HUES6 (cell line): ENCODE results near the gene NLE1.
A peak's percentile ranks its signal among the peaks of the same experiment; 100 is the strongest.
"Not testable (repeated sequence)": the region's sequence is repeated elsewhere in the genome, so short reads cannot be mapped to it uniquely, and the experiment has no call there.

Source experiments
- H3K27ac ChIP-seq: 2 replicates; pipeline ENCODE4 v1.7.0; 2013; ENCODE audit warnings: low read depth, mild to moderate bottlenecking, low read length, inconsistent platforms
- H3K27me3 ChIP-seq: 2 replicates; pipeline ENCODE4 v1.6.1; 2013; ENCODE audit warnings: low read length; ENCODE audit not compliant: control insufficient read depth, insufficient read depth
- H3K36me3 ChIP-seq: 2 replicates; pipeline ENCODE4 v1.6.1; 2013; ENCODE audit warnings: low read length; ENCODE audit not compliant: control insufficient read depth, insufficient read depth
- H3K4me1 ChIP-seq: 2 replicates; pipeline ENCODE4 v1.6.1; 2013; ENCODE audit warnings: low read length; ENCODE audit not compliant: control insufficient read depth, insufficient read depth
- H3K4me3 ChIP-seq: 2 replicates; pipeline ENCODE4 v1.5.1; 2013; ENCODE audit warnings: low read depth, low read length
- H3K9ac ChIP-seq: one replicate; pipeline ENCODE4 v1.6.1; 2013; ENCODE audit warnings: mild to moderate bottlenecking, low read length
- H3K9me3 ChIP-seq: 2 replicates; pipeline ENCODE4 v1.6.1; 2013; ENCODE audit warnings: low read depth, low read length; ENCODE audit not compliant: control insufficient read depth, insufficient read depth

NLE1 gene

DNA sequence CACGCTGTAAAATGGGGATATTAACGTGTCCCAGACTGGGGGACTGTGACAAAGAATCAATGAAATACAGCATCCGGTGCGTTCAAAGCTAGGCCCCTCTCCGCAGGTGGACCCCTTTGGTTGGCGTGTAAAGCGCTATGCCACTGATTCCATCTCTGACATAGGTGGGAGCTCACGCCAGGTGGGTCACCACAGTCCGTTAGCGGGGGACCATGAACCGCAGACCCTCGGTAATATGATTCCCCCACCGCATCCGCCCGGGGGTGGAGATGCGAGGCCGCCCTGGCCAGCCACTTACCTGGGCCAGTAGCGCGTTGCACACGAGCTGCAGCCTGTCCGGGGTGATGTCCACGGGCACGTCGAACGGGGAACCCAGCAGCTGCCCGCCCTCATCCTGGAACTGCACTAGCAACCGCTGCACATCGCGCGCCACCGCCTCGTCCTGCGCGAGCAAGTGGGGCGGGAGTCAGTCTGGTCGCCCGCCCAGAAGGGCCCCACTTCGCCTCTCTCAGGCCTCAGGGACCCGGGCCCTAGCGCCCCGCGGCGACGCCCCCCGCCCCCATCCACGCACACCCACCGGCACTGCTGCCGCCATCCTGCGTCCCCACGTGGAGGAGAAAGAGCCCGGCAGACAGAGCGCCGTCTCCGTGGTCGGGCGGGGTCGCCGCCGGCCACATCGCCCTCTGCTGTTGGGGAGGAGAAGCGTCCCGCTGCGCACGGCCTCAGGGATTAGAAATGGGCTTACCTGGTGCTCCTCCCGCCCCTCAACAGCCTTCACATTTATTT lies at the start of gene NLE1:
Gene NLE1 (minus strand): TSS at position 623 of the 786 bp plus-strand sequence. CDS start 28 bp downstream, at position 595.
- Histone ChIP-seq H3K4me1 (no peaks in the 10 kb centered on the region), H3K27me3 (no peaks in the 10 kb centered on the region), H3K9ac (peak within 1 kb of the TSS; percentile 97), H3K9me3 (no peaks in the 10 kb centered on the region), H3K4me3 (peak within 1 kb of the TSS; percentile 95), H3K36me3 (peaks cover 31% of the 10 kb centered on the region), H3K27ac (peak within 1 kb of the TSS; percentile 39; the same call in 1 of the 2 replicates)

DNA sequence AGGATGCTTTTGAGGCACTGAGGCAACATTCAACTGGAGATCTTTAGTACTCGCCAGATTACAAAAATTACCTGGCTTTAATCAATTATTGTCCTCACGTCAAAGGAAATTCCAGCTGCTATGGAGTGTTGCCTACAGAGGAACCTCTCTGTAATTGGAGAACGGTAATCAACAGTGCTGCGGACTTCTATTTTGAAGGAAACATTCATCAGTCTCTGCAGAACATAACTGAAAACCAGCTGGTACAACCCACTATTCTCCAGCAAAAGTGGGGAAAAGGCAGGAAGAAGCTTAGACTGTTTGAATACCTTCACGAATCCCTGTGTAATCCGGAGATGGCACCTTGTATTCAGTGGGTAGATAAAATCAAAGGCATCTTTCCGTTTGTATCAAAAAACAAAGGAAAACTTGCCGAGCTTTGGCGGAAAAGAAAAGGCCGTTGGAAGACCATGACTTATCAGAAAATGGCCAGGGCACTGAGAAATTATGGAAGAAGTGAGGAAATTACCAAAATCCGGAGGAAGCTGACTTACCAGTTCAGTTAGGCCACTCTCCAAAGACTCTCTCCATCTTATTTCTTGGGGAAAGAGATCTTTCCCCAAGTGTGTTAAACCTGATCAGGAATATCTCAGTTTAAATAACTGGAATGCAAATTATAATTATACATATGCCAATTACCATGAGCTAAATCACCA lies 49.0 kb upstream of the NLE1 start:
- no peak overlapping the region for H3K4me3 ChIP-seq
- no peak overlapping the region for H3K27ac ChIP-seq
- H3K27me3 ChIP-seq, result no peaks in the 10 kb centered on the region

GRCh38 chr17:35189291-35189690 lies 47.2 kb upstream of the NLE1 start:
- Histone ChIP-seq H3K9ac (no peak overlapping the region), H3K4me3 (no peak overlapping the region), H3K36me3 (no peaks in the 10 kb centered on the region), H3K27me3 (no peaks in the 10 kb centered on the region), H3K27ac (no peak overlapping the region), H3K9me3 (no peaks in the 10 kb centered on the region), H3K4me1 (no peaks in the 10 kb centered on the region)

More for the DNA sequence above, 49.0 kb upstream of the NLE1 start:
- Histone ChIP-seq H3K9ac (no peak overlapping the region), H3K4me1 (no peaks in the 10 kb centered on the region), H3K36me3 (no peaks in the 10 kb centered on the region), H3K9me3 (peaks cover 3% of the 10 kb centered on the region)

DNA sequence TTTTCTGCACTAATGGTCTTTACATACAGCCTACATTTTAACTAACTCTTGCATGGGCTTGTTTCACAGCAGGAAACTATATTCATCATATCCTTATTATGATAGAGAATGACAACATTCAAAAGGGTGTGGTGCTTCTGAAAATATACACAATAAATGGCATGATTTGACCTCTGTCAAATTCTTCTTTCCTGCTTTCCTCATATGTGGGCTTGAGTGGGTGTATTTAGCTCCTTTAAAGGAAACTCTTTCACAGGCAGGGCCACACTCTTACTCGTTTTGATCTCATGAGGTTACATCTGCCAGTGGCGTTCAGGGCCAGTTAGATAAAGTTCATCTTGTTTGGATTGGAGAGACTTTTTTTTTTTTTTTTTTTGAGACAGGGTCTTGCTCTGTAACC lies 46.0 kb upstream of the NLE1 start:
- Histone ChIP-seq H3K4me1 (no peaks in the 10 kb centered on the region), H3K9ac (no peak overlapping the region), H3K9me3 (no peaks in the 10 kb centered on the region), H3K4me3 (no peak overlapping the region), H3K27me3 (peaks cover 3% of the 10 kb centered on the region; the same call in 1 of the 2 replicates), H3K27ac (no peak overlapping the region), H3K36me3 (no peaks in the 10 kb centered on the region)

- Histone ChIP-seq H3K27me3 (peaks cover 3% of the 10 kb centered on the region; the same call in 1 of the 2 replicates), H3K9ac (no peak overlapping the region), H3K4me3 (no peak overlapping the region), H3K36me3 (no peaks in the 10 kb centered on the region), H3K4me1 (no peaks in the 10 kb centered on the region), H3K9me3 (no peaks in the 10 kb centered on the region), H3K27ac (no peak overlapping the region)
Measured at GRCh38 chr17:35187481-35187880, 45.4 kb upstream of the NLE1 start.

- H3K27me3 ChIP-seq, result peaks cover 3% of the 10 kb centered on the region; the same call in 1 of the 2 replicates
- H3K4me1 ChIP-seq, result no peaks in the 10 kb centered on the region
- no peaks in the 10 kb centered on the region for H3K9me3 ChIP-seq
- no peak overlapping the region for H3K9ac ChIP-seq
- H3K36me3 ChIP-seq, result no peaks in the 10 kb centered on the region
- H3K4me3 ChIP-seq, result no peak overlapping the region
- H3K27ac ChIP-seq, result no peak overlapping the region
Measured at GRCh38 chr17:35185849-35186248, 43.7 kb upstream of the NLE1 start.

DNA sequence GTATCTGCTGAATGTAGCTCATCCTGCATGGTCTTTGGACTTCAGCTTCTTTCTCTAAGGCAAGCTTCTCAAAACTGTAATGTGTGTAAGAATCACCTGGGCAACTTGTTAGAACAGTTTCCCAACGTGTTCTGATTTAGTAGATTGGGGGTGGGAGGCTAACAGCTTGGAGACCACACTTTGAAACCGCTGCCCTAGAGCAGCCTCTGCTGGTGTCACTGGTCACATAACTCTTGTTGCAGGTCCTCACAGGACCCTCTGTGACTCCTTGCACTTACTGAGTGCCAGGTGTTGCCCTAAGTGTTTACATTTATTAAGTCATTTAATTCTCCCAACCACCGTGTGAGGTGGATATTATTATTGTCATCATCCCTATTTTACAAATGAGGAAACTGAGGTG lies 42.2 kb upstream of the NLE1 start:
- peaks cover 3% of the 10 kb centered on the region; the same call in 1 of the 2 replicates for H3K27me3 ChIP-seq
- H3K9ac ChIP-seq, result no peak overlapping the region
- H3K27ac ChIP-seq, result no peak overlapping the region
- H3K36me3 ChIP-seq, result no peaks in the 10 kb centered on the region
- H3K4me1 ChIP-seq, result no peaks in the 10 kb centered on the region
- H3K9me3 ChIP-seq, result no peaks in the 10 kb centered on the region
- no peak overlapping the region for H3K4me3 ChIP-seq

DNA sequence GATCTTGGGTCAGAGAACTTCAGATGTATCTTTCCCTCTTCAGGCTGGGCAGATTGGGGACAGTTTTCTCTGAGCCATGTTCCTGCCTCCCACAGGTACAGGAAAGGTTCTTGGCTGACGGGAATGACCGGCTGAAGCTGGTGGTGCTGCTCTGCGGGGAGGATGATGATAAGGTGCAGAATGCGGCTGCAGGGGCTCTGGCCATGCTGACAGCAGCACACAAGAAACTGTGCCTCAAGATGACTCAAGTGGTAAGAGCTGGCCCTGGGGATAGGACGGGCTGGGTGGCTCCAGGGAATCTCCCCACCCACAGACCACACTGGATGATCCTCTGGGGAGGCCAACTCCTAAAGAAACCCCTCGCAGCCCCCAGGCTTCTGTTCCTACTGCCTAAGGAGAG lies 41.2 kb upstream of the NLE1 start:
- Histone ChIP-seq H3K27ac (no peak overlapping the region), H3K9me3 (no peaks in the 10 kb centered on the region), H3K4me1 (no peaks in the 10 kb centered on the region), H3K27me3 (peaks cover 3% of the 10 kb centered on the region; the same call in 1 of the 2 replicates), H3K36me3 (no peaks in the 10 kb centered on the region), H3K9ac (no peak overlapping the region), H3K4me3 (no peak overlapping the region)

- not testable (repeated sequence) for H3K36me3 ChIP-seq, H3K4me1 ChIP-seq, H3K27ac ChIP-seq, H3K9ac ChIP-seq, H3K4me3 ChIP-seq, H3K27me3 ChIP-seq, H3K9me3 ChIP-seq
Measured at GRCh38 chr17:35179379-35179778, 37.3 kb upstream of the NLE1 start.

GRCh38 chr17:35176897-35177296 lies 34.8 kb upstream of the NLE1 start:
- no peak overlapping the region for H3K4me3 ChIP-seq
- H3K27ac ChIP-seq, result no peak overlapping the region
- no peak overlapping the region for H3K9ac ChIP-seq
- no peaks in the 10 kb centered on the region for H3K9me3 ChIP-seq
- peaks cover 5% of the 10 kb centered on the region; the same call in 1 of the 2 replicates for H3K27me3 ChIP-seq
- H3K4me1 ChIP-seq, result no peaks in the 10 kb centered on the region
- H3K36me3 ChIP-seq, result no peaks in the 10 kb centered on the region
